HG03469 (cell line): ENCODE measurements around the gene AP5M1.
"Not testable (repeated sequence)": the region's sequence is repeated elsewhere in the genome, so short reads cannot be mapped to it uniquely, and the experiment has no call there.

ENCODE experiments used
- ATAC-seq: cut with Tn5 transposase; IDR thresholded peaks from one replicate; pipeline ENCODE4 v1.9.1; 2021; ENCODE audit warnings: mild to moderate bottlenecking, moderate library complexity, moderate number of reproducible peaks; ENCODE audit not compliant: unreplicated experiment

Gene AP5M1

GRCh38 chr14:57268161-57269069, at the start of gene AP5M1, which contains the start of gene EXOC5:
TSS of gene AP5M1 (plus strand) at chr14:57268971. CDS start at chr14:57269315, 344 bp downstream.
TSS of gene EXOC5 (minus strand) at chr14:57268905. CDS start at chr14:57268648, 257 bp downstream.
- peak; percentile 62 for ATAC-seq

- ATAC-seq = no peak
Measured at GRCh38 chr14:57221931-57222330, 46.8 kb upstream of the AP5M1 start.

- ATAC-seq = no peak
Measured at GRCh38 chr14:57227083-57227482, 41.7 kb upstream of the AP5M1 start.

- ATAC-seq = not testable (repeated sequence)
Measured at GRCh38 chr14:57228320-57228719, 40.5 kb upstream of the AP5M1 start.

GRCh38 chr14:57232006-57232405, 36.8 kb upstream of the AP5M1 start:
- ATAC-seq = no peak

- ATAC-seq = not testable (repeated sequence)
Measured at GRCh38 chr14:57240115-57240514, 28.7 kb upstream of the AP5M1 start.

- no peak for ATAC-seq
Measured at GRCh38 chr14:57243320-57243719, 25.5 kb upstream of the AP5M1 start.

GRCh38 chr14:57244106-57244505, 24.7 kb upstream of the AP5M1 start:
- ATAC-seq = no peak

GRCh38 chr14:57245941-57246340, 22.8 kb upstream of the AP5M1 start:
- ATAC-seq = no peak

GRCh38 chr14:57246933-57247657, 21.7 kb upstream of the AP5M1 start:
- no peak for ATAC-seq

GRCh38 chr14:57254884-57255283, 13.9 kb upstream of the AP5M1 start:
- ATAC-seq = peak; percentile 79

GRCh38 chr14:57258221-57258620, 10.6 kb upstream of the AP5M1 start:
- ATAC-seq = not testable (repeated sequence)

- no peak for ATAC-seq
Measured at GRCh38 chr14:57259672-57260071, 9.1 kb upstream of the AP5M1 start.

GRCh38 chr14:57261604-57262003, 7.2 kb upstream of the AP5M1 start:
- ATAC-seq = no peak

- ATAC-seq = no peak
Measured at GRCh38 chr14:57262117-57262516, 6.7 kb upstream of the AP5M1 start.

- ATAC-seq = no peak
Measured at GRCh38 chr14:57266065-57266464, 2.7 kb upstream of the AP5M1 start.

- ATAC-seq = no peak
Measured at GRCh38 chr14:57273236-57273635, 4.5 kb downstream of the AP5M1 start.

- no peak for ATAC-seq
Measured at GRCh38 chr14:57274551-57274950, 5.8 kb downstream of the AP5M1 start.

GRCh38 chr14:57275023-57275664, 6.4 kb downstream of the AP5M1 start:
- ATAC-seq = no peak

- no peak for ATAC-seq
Measured at GRCh38 chr14:57277062-57277461, 8.3 kb downstream of the AP5M1 start.

- no peak for ATAC-seq
Measured at GRCh38 chr14:57287745-57288144, 19.0 kb downstream of the AP5M1 start.
